ENCODE data around the gene ARHGAP29. TPM values are rescaled to one million over a fixed set of nuclear protein-coding genes. Genes with fewer than 3 reads are reported as not detected.

The ARHGAP29 gene
- total and polyA plus RNA-seq, 8 donors: 5.1 to 15.8 (median 9.7) TPM

GRCh38 chr1:94205639-94206038, 31.7 kb downstream of the ARHGAP29 start:
- FAIRE-seq (no peak), DNase-seq (no peak), ATAC-seq (no peak)
- intact Hi-C loops (cut with DNase I): no loop called here
- Histone ChIP-seq H3K27me3 (no peaks in the 10 kb centered on the region), H3K4me3 (no peak overlapping the region), H3K36me3 (peaks cover 0 to 16% (median 0%) of the 10 kb centered on the region in 3 donors), H3K4me1 (no peaks in the 10 kb centered on the region), H3K27ac (no peak overlapping the region), H3K9me3 (no peaks in the 10 kb centered on the region)
- WGBS, 2 donors: 28 to 47% methylated on average over 1 of the region's 1 CpG
- TF ChIP-seq CTCF (IDR thresholded peaks at IDR 0.05): no peak

GRCh38 chr1:94202241-94202640, 35.1 kb downstream of the ARHGAP29 start:
- FAIRE-seq (no peak), DNase-seq (no peak), ATAC-seq (no peak)
- no peaks in the 10 kb centered on the region for H3K9me3 ChIP-seq
- intact Hi-C loops (cut with DNase I): no loop called here
- TF ChIP-seq CTCF (IDR thresholded peaks at IDR 0.05): no peak
- H3K27ac ChIP-seq: no peak overlapping the region
- no peaks in the 10 kb centered on the region for H3K4me1 ChIP-seq
- WGBS, 2 donors: 91 to 92% methylated on average over 6 of the region's 6 CpGs
- H3K27me3 ChIP-seq: no peaks in the 10 kb centered on the region
- peaks cover 0 to 16% (median 0%) of the 10 kb centered on the region in 3 donors for H3K36me3 ChIP-seq
- H3K4me3 ChIP-seq: no peak overlapping the region

- FAIRE-seq: no peak
- DNase-seq: no peak
- Histone ChIP-seq H3K4me1 (no peaks in the 10 kb centered on the region), H3K9me3 (no peaks in the 10 kb centered on the region), H3K27me3 (no peaks in the 10 kb centered on the region), H3K36me3 (peaks cover 0 to 6% (median 0%) of the 10 kb centered on the region in 3 donors), H3K4me3 (no peak overlapping the region), H3K27ac (no peak overlapping the region)
- intact Hi-C loops (cut with DNase I): no loop called here
- no peak for ATAC-seq
- no peak for TF ChIP-seq CTCF (IDR thresholded peaks at IDR 0.05)
- 86 to 94% methylated on average over 2 of the region's 2 CpGs for WGBS, 2 donors
Observed at GRCh38 chr1:94199398-94199797, 38.0 kb downstream of the ARHGAP29 start.

- H3K36me3 ChIP-seq: no peaks in the 10 kb centered on the region
- H3K27me3 ChIP-seq: no peaks in the 10 kb centered on the region
- no peak for TF ChIP-seq CTCF (IDR thresholded peaks at IDR 0.05)
- no peak overlapping the region for H3K4me3 ChIP-seq
- H3K4me1 ChIP-seq: no peaks in the 10 kb centered on the region
- FAIRE-seq (no peak), DNase-seq (no peak), ATAC-seq (no peak)
- 93 to 97% methylated on average over 2 of the region's 2 CpGs for WGBS, 2 donors
- intact Hi-C loops (cut with DNase I): no loop called here
- H3K9me3 ChIP-seq: no peaks in the 10 kb centered on the region
- no peak overlapping the region for H3K27ac ChIP-seq
Observed at GRCh38 chr1:94194079-94194865, 43.1 kb downstream of the ARHGAP29 start.

- H3K27me3 ChIP-seq: no peaks in the 10 kb centered on the region
- H3K4me3 ChIP-seq: no peak overlapping the region
- no peak for TF ChIP-seq CTCF (IDR thresholded peaks at IDR 0.05)
- no peak for DNase-seq
- H3K27ac ChIP-seq: no peak overlapping the region
- intact Hi-C loops (cut with DNase I): no loop called here
- no peak for ATAC-seq
- H3K36me3 ChIP-seq: no peaks in the 10 kb centered on the region
- no peak for FAIRE-seq
- H3K4me1 ChIP-seq: no peaks in the 10 kb centered on the region
- 70 to 81% methylated on average over 1 of the region's 1 CpG for WGBS, 2 donors
- H3K9me3 ChIP-seq: no peaks in the 10 kb centered on the region
Observed at GRCh38 chr1:94193128-94193527, 44.3 kb downstream of the ARHGAP29 start.

Data from pancreas (tissue), 10 donors.